ENCODE data around the gene RBCK1.

RBCK1 gene

GRCh38 chr20:414161-414560 is 6.1 kb downstream of the RBCK1 start:
- Histone ChIP-seq H3K4me1 (ENCODE audit: low read length) (no peaks in the 10 kb centered on the region), H3K36me3 (replicated peaks; ENCODE audit: insufficient read depth, low read length) (0 out of 2 replicates have a peak, but pooled peaks cover 4% of the 10 kb centered on the region), H3K9ac (ENCODE audit: low read length) (no peak overlapping the region), H3K4me2 (ENCODE audit: low read depth, low read length) (no peak overlapping the region), H3K27me3 (replicated peaks; ENCODE audit: insufficient read depth, low read length) (no peaks in the 10 kb centered on the region), H4K20me1 (ENCODE audit: insufficient read depth, low read length) (no peaks in the 10 kb centered on the region), H2AFZ (ENCODE audit: low read length) (no peak overlapping the region), H3K4me3 (ENCODE audit: low read length) (no peak overlapping the region), H3K27ac (ENCODE audit: low read length) (no peak overlapping the region), H3F3A (ENCODE audit: insufficient read depth, low read length) (no peaks in the 10 kb centered on the region), H3K9me2 (replicated peaks; ENCODE audit: insufficient read depth, low read length) (no peaks in the 10 kb centered on the region), H3K79me2 (ENCODE audit: low read length) (peaks cover 28% of the 10 kb centered on the region), H3K9me3 (replicated peaks; ENCODE audit: insufficient read depth, low read length) (no peaks in the 10 kb centered on the region)
- no peak for TF ChIP-seq EZH2 (optimal IDR thresholded peaks at IDR 0.05; ENCODE audit: low read depth, low read length)
- TF ChIP-seq, protein P1, sequence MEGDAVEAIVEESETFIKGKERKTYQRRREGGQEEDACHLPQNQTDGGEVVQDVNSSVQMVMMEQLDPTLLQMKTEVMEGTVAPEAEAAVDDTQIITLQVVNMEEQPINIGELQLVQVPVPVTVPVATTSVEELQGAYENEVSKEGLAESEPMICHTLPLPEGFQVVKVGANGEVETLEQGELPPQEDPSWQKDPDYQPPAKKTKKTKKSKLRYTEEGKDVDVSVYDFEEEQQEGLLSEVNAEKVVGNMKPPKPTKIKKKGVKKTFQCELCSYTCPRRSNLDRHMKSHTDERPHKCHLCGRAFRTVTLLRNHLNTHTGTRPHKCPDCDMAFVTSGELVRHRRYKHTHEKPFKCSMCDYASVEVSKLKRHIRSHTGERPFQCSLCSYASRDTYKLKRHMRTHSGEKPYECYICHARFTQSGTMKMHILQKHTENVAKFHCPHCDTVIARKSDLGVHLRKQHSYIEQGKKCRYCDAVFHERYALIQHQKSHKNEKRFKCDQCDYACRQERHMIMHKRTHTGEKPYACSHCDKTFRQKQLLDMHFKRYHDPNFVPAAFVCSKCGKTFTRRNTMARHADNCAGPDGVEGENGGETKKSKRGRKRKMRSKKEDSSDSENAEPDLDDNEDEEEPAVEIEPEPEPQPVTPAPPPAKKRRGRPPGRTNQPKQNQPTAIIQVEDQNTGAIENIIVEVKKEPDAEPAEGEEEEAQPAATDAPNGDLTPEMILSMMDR (IDR thresholded peaks at IDR 0.05; ENCODE audit: low read length): no peak
- TF ChIP-seq EZH2phosphoT487 (IDR thresholded peaks at IDR 0.05; ENCODE audit: low read length): no peak
- no peak for DNase-seq

DNA sequence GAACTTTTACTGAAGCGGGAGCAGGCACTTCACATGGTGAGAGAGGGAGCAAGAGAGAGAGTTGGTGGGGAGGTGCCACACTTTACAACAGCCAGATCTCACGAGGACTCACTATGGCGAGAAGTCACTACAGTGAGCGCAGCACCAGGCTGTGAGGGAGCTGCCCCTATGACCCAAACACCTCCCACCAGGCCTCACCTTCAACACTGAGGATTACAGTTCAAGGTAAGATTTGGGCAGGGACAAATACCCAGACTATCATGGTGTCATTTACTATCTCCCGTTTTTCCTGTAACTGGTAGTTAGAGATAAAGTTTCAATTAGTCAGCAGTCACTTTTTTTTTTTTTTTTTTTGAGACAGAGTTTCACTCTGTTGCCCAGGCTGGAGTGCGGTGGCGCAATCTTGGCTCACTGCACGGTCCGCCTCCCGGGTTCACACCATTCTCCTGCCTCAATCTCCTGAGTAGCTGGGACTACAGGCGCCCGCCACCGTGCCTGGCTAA is 7.8 kb downstream of the RBCK1 start:
- Histone ChIP-seq H3K4me3 (ENCODE audit: low read length) (no peak overlapping the region), H3K79me2 (ENCODE audit: low read length) (peaks cover 12% of the 10 kb centered on the region), H3K4me1 (ENCODE audit: low read length) (no peaks in the 10 kb centered on the region), H3K36me3 (replicated peaks; ENCODE audit: insufficient read depth, low read length) (no peaks in the 10 kb centered on the region), H3K4me2 (ENCODE audit: low read depth, low read length) (no peak overlapping the region), H3F3A (ENCODE audit: insufficient read depth, low read length) (no peaks in the 10 kb centered on the region), H3K9ac (ENCODE audit: low read length) (no peak overlapping the region), H3K27me3 (replicated peaks; ENCODE audit: insufficient read depth, low read length) (no peaks in the 10 kb centered on the region), H3K27ac (ENCODE audit: low read length) (no peak overlapping the region), H3K9me2 (replicated peaks; ENCODE audit: insufficient read depth, low read length) (no peaks in the 10 kb centered on the region), H2AFZ (ENCODE audit: low read length) (no peak overlapping the region), H4K20me1 (ENCODE audit: insufficient read depth, low read length) (no peaks in the 10 kb centered on the region), H3K9me3 (replicated peaks; ENCODE audit: insufficient read depth, low read length) (no peaks in the 10 kb centered on the region)
- DNase-seq: no peak
- TF ChIP-seq, protein P1 (IDR thresholded peaks at IDR 0.05; ENCODE audit: low read length): no peak
- TF ChIP-seq EZH2phosphoT487 (IDR thresholded peaks at IDR 0.05; ENCODE audit: low read length) (no peak), EZH2 (optimal IDR thresholded peaks at IDR 0.05; ENCODE audit: low read depth, low read length) (no peak)

DNA sequence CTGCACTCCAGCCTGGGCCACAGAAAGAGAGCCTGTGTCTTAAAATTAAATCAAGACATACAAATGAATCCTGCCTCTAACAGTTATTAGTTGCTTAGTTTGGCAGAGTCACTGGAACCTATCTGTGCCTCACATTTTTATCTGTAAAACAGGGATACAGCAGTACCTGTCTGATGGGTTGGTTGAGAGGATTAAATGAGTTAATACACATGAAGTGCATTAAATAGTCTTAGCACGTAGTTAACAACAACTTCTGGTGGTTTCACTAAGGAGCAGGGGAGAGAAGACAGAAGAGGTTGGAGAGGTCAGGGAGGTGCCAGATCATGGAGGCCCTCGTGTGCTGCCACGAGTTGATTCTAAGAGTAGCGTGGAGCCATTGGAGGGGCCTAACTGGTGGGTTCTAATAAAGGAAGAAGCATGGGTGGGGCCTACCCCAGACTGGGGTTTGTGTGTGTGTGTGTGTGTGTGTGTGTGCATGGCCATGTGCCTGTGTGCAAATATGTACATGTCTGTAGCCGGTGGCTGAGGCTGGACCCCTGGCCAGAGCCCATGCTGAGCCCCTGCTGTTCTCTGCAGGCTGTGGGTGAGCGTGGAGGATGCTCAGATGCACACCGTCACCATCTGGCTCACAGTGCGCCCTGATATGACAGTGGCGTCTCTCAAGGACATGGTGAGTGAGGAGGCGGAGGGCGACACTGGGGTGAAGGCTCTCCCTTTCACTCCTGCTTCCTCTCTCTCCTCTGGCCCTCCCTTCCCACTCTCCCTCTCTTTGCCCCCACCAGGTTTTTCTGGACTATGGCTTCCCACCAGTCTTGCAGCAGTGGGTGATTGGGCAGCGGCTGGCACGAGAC is 9.1 kb downstream of the RBCK1 start:
- Histone ChIP-seq H3K27ac (ENCODE audit: low read length) (no peak overlapping the region), H3K79me2 (ENCODE audit: low read length) (peaks cover 4% of the 10 kb centered on the region; the same call in 1 of the 2 replicates), H3K9me2 (replicated peaks; ENCODE audit: insufficient read depth, low read length) (no peaks in the 10 kb centered on the region), H3K9ac (ENCODE audit: low read length) (no peak overlapping the region), H3F3A (ENCODE audit: insufficient read depth, low read length) (no peaks in the 10 kb centered on the region), H4K20me1 (ENCODE audit: insufficient read depth, low read length) (no peaks in the 10 kb centered on the region), H3K27me3 (replicated peaks; ENCODE audit: insufficient read depth, low read length) (no peaks in the 10 kb centered on the region), H3K4me2 (ENCODE audit: low read depth, low read length) (no peak overlapping the region), H3K4me1 (ENCODE audit: low read length) (no peaks in the 10 kb centered on the region), H2AFZ (ENCODE audit: low read length) (no peak overlapping the region), H3K4me3 (ENCODE audit: low read length) (no peak overlapping the region), H3K9me3 (replicated peaks; ENCODE audit: insufficient read depth, low read length) (no peaks in the 10 kb centered on the region), H3K36me3 (replicated peaks; ENCODE audit: insufficient read depth, low read length) (no peaks in the 10 kb centered on the region)
- TF ChIP-seq, protein P1 (IDR thresholded peaks at IDR 0.05; ENCODE audit: low read length): no peak
- TF ChIP-seq EZH2phosphoT487 (IDR thresholded peaks at IDR 0.05; ENCODE audit: low read length): no peak
- TF ChIP-seq EZH2 (optimal IDR thresholded peaks at IDR 0.05; ENCODE audit: low read depth, low read length): no peak
- no peak for DNase-seq
